Measurements from ENCODE around the gene CACHD1. TPM values are rescaled to one million over a fixed set of nuclear protein-coding genes. Genes with fewer than 3 reads are reported as not detected.
A peak's percentile ranks its signal among the peaks of the same experiment; 100 is the strongest.

Gene CACHD1
- total and polyA plus RNA-seq, 3 donors from 2014 or later: 7.4 to 10.3 (median 8.3) TPM

GRCh38 chr1:64567426-64568170, 97.7 kb downstream of the CACHD1 start:
- intact Hi-C loops (cut with DNase I; ENCODE audit: low total_unique reads): no loop called here
- Histone ChIP-seq H3K36me3 (ENCODE audit: low read depth, missing control alignments) (no peaks in the 10 kb centered on the region), H3K27ac (no peak overlapping the region), H3K4me1 (peaks cover 5% of the 10 kb centered on the region), H3K4me3 (no peak overlapping the region), H3K27me3 (no peaks in the 10 kb centered on the region), H3K9me3 (no peaks in the 10 kb centered on the region)
- DNase-seq: no peak
- 48 to 61% methylated on average over 7 of the region's 7 CpGs for WGBS, 2 donors
- no peak for TF ChIP-seq CTCF (IDR thresholded peaks at IDR 0.05)
- no peak for TF ChIP-seq POLR2A (IDR thresholded peaks at IDR 0.05)

- peak; percentile 35 for DNase-seq
- intact Hi-C loops (cut with DNase I; ENCODE audit: low total_unique reads): no loop called here
- 50 to 52% methylated on average over 4 of the region's 4 CpGs for WGBS, 2 donors
- Histone ChIP-seq H3K4me1 (peaks cover 5% of the 10 kb centered on the region), H3K4me3 (no peak overlapping the region), H3K27ac (no peak overlapping the region), H3K27me3 (no peaks in the 10 kb centered on the region), H3K36me3 (ENCODE audit: low read depth, missing control alignments) (no peaks in the 10 kb centered on the region), H3K9me3 (no peaks in the 10 kb centered on the region)
- TF ChIP-seq CTCF (IDR thresholded peaks at IDR 0.05) (no peak), POLR2A (IDR thresholded peaks at IDR 0.05) (no peak)
Measured at GRCh38 chr1:64568171-64568450, 98.2 kb downstream of the CACHD1 start.

GRCh38 chr1:64569411-64569810, 99.5 kb downstream of the CACHD1 start:
- intact Hi-C loops (cut with DNase I; ENCODE audit: low total_unique reads): no loop called here
- Histone ChIP-seq H3K9me3 (no peaks in the 10 kb centered on the region), H3K4me3 (no peak overlapping the region), H3K36me3 (ENCODE audit: low read depth, missing control alignments) (no peaks in the 10 kb centered on the region), H3K27me3 (no peaks in the 10 kb centered on the region), H3K27ac (no peak overlapping the region), H3K4me1 (peaks cover 5% of the 10 kb centered on the region)
- WGBS, 2 donors: 66 to 79% methylated on average over 4 of the region's 4 CpGs
- TF ChIP-seq CTCF (IDR thresholded peaks at IDR 0.05) (no peak), POLR2A (IDR thresholded peaks at IDR 0.05) (no peak)
- no peak for DNase-seq

GRCh38 chr1:64570267-64570855, 100.4 kb downstream of the CACHD1 start:
- Histone ChIP-seq H3K4me1 (peaks cover 5% of the 10 kb centered on the region), H3K27ac (no peak overlapping the region), H3K27me3 (no peaks in the 10 kb centered on the region), H3K9me3 (no peaks in the 10 kb centered on the region), H3K4me3 (no peak overlapping the region), H3K36me3 (ENCODE audit: low read depth, missing control alignments) (no peaks in the 10 kb centered on the region)
- TF ChIP-seq CTCF (IDR thresholded peaks at IDR 0.05) (no peak), POLR2A (IDR thresholded peaks at IDR 0.05) (no peak)
- no peak for DNase-seq
- WGBS, 2 donors: 91 to 95% methylated on average over 6 of the region's 6 CpGs
- intact Hi-C loops (cut with DNase I; ENCODE audit: low total_unique reads): no loop called here
